A549 (cell line): ENCODE results near the gene SLC35A5. TPM values are rescaled to one million over a fixed set of nuclear protein-coding genes. Genes with fewer than 3 reads are reported as not detected.

Source experiments
- ATAC-seq, 2 experiments: fragments of 200-7000 bp in 1 of 2; fragments of >200 bp in 1 of 2; cut with Nextera tagmentation in 1 of 2; cut with Tn5 transposase in 1 of 2; 3 replicates each; pipeline versions ENCODE4 v1.8.0 to v1.9.1; 2018 to 2020; ENCODE audit warnings: mild to moderate bottlenecking in 1 of 2, moderate library complexity in 1 of 2
- CTCF ChIA-PET: fragments of 300-600 bp; sonication (Branson Sonifier 250); formaldehyde crosslinking; extraction: SDS; loops from one replicate; lab custom pipeline; 2021; ENCODE audit warnings: antibody characterized with exemption, inconsistent platforms; lab: Yijun Ruan, JAX
- POLR2A ChIA-PET: fragments of 350-600 bp; formaldehyde crosslinking; extraction: SDS; loops from one replicate; lab custom pipeline; 2021; ENCODE audit warnings: antibody characterized with exemption, inconsistent platforms; lab: Yijun Ruan, JAX
- DNase-seq, 2 experiments: peaks; one replicate each; pipeline versions ENCODE4 v3.0.0 to v3.0.0-alpha.2; 2011 to 2016; ENCODE audit warnings: low read depth in 1 of 2, low spot score in 1 of 2
- FAIRE-seq: peaks from 2 replicates; lab custom pipeline; 2011; peaks lifted over from hg19 to GRCh38; lab: Jason Lieb, UNC
- H3K27ac ChIP-seq, 2 experiments: fragments of >200 bp; sonication (Bioruptor Twin); formaldehyde crosslinking; 3 replicates each; pipeline ENCODE4 v1.5.1; 2016 to 2017
- H3K4me1 ChIP-seq: fragments of >200 bp; sonication (Bioruptor Twin); formaldehyde crosslinking; 3 replicates; pipeline ENCODE4 v1.6.1; 2016
- H3K4me2 ChIP-seq: fragments of >200 bp; sonication (Bioruptor Twin); formaldehyde crosslinking; 3 replicates; pipeline ENCODE4 v1.6.1; 2016
- H3K4me3 ChIP-seq: fragments of >200 bp; sonication (Bioruptor Twin); formaldehyde crosslinking; 3 replicates; pipeline ENCODE4 v1.5.1; 2016
- H3K9me3 ChIP-seq: fragments of >200 bp; sonication (Bioruptor Twin); formaldehyde crosslinking; 3 replicates; pipeline ENCODE4 v1.6.1; 2016
- ATOH8 ChIP-seq: fragments of 250-450 bp; sonication (Bioruptor Pico); IDR thresholded peaks from 2 replicates; pipeline ENCODE4 v1.5.0; 2020; ENCODE audit warnings: low read depth, mild to moderate bottlenecking, moderate library complexity
- BCL3 ChIP-seq: fragments of >200 bp; sonication (Bioruptor Twin); formaldehyde crosslinking; IDR thresholded peaks from 3 replicates; pipeline ENCODE4 v1.6.1; 2016
- CBX8 ChIP-seq: fragments of 200-600 bp; sonication (generic); IDR thresholded peaks from 2 replicates; pipeline ENCODE4 v1.6.1; 2016
- CEBPB ChIP-seq, 2 experiments: fragments of >200 bp in 1 of 2; sonication (Bioruptor Twin) in 1 of 2; formaldehyde crosslinking in 1 of 2; IDR thresholded peaks; 2 replicates each; pipeline ENCODE4 v1.6.1; 2012 to 2016
- CHD2 ChIP-seq: fragments of 150-350 bp; IDR thresholded peaks from 2 replicates; pipeline ENCODE4 v1.6.1; 2014; ENCODE audit warnings: low read length; ENCODE audit not compliant: partially characterized antibody
- EHMT2 ChIP-seq: fragments of 200-600 bp; sonication (generic); IDR thresholded peaks from 2 replicates; pipeline ENCODE4 v1.6.1; 2016; ENCODE audit warnings: antibody characterized with exemption, low read depth, mild to moderate bottlenecking, moderate library complexity
- FOSB ChIP-seq: fragments of 250-450 bp; sonication (Bioruptor Pico); IDR thresholded peaks from 2 replicates; pipeline ENCODE4 v1.5.0; 2020; ENCODE audit warnings: mild to moderate bottlenecking, moderate library complexity
- FOSL2 ChIP-seq, 2 experiments: fragments of 450-650 bp in 1 of 2; fragments of >200 bp in 1 of 2; sonication (Bioruptor Twin) in 1 of 2; formaldehyde crosslinking; IDR thresholded peaks; 2 replicates each; pipeline versions ENCODE4 v1.5.0 to v1.6.1; 2016 to 2020; ENCODE audit warnings: mild to moderate bottlenecking in 1 of 2, moderate library complexity in 1 of 2
- GATA3 ChIP-seq: IDR thresholded peaks from 2 replicates; pipeline ENCODE4 v1.6.1; 2012; ENCODE audit warnings: borderline replicate concordance
- HES2 ChIP-seq: fragments of >200 bp; sonication (Bioruptor Twin); formaldehyde crosslinking; IDR thresholded peaks from 2 replicates; pipeline ENCODE4 v1.6.1; 2016
- JUN ChIP-seq, 2 experiments: fragments of >200 bp; sonication (Bioruptor Twin); formaldehyde crosslinking; IDR thresholded peaks; 2 replicates in 1 of 2; 3 replicates in 1 of 2; pipeline ENCODE4 v1.6.1; 2016 to 2017
- MAFK ChIP-seq: fragments of 450-650 bp; IDR thresholded peaks from 2 replicates; pipeline ENCODE4 v1.6.1; 2014; ENCODE audit not compliant: partially characterized antibody
- MAX ChIP-seq: IDR thresholded peaks from 2 replicates; pipeline ENCODE4 v1.6.1; 2012
- NFE2L2 ChIP-seq: fragments of 150-350 bp; conservative IDR thresholded peaks from 2 replicates; pipeline ENCODE4 v1.6.1; 2014; ENCODE audit warnings: low read length
- NPAS2 ChIP-seq: fragments of 250-450 bp; sonication (Bioruptor Pico); IDR thresholded peaks from 2 replicates; pipeline ENCODE4 v1.8.0; 2022; ENCODE audit warnings: mild to moderate bottlenecking, moderate library complexity, borderline replicate concordance
- RCOR1 ChIP-seq: fragments of 150-350 bp; IDR thresholded peaks from 2 replicates; pipeline ENCODE4 v1.6.1; 2014; ENCODE audit warnings: antibody characterized with exemption, low read length, low read depth
- RFX5 ChIP-seq: fragments of 450-650 bp; IDR thresholded peaks from 2 replicates; pipeline ENCODE4 v1.7.1; 2014; ENCODE audit warnings: antibody characterized with exemption, mild to moderate bottlenecking, moderate library complexity
- RNF2 ChIP-seq: fragments of 200-600 bp; sonication (generic); IDR thresholded peaks from 2 replicates; pipeline ENCODE4 v1.6.1; 2016; ENCODE audit warnings: low read depth, mild to moderate bottlenecking, antibody characterized with exemption, moderate library complexity, borderline replicate concordance
- SMC3 ChIP-seq: fragments of >200 bp; sonication (Bioruptor Twin); formaldehyde crosslinking; IDR thresholded peaks from 3 replicates; pipeline ENCODE4 v1.6.1; 2018; ENCODE audit warnings: inconsistent platforms
- TP53 ChIP-seq: fragments of 250-450 bp; sonication (Bioruptor Pico); IDR thresholded peaks from 2 replicates; pipeline ENCODE4 v1.5.0; 2021; ENCODE audit warnings: mild to moderate bottlenecking, moderate library complexity
- ZSCAN20 ChIP-seq: fragments of 250-450 bp; sonication (Bioruptor Pico); IDR thresholded peaks from 2 replicates; pipeline ENCODE4 v1.8.0; 2022; ENCODE audit warnings: mild to moderate bottlenecking, moderate library complexity
- WGBS: methylation state at CpG from one replicate; pipeline ENCODE4 v1.1.6; 2017; ENCODE audit errors: missing lambda C conversion rate; 5-methylcytosine and 5-hydroxymethylcytosine counted together
- polyA plus RNA-seq, 4 experiments: library from polyadenylated mRNA; depleted of rRNA in 3 of 4; stranded (reverse); fragments of >200 nt; fragmentation: RNase III in 1 of 4; extraction: RNeasy Plus Mini Kit Qiagen cat#74134 plus additional on column Dnase treatment in 1 of 4; gene quantifications; 2 replicates in 3 of 4; 3 replicates in 1 of 4; pipeline ENCODE4 v1.2.3, GENCODE V29; 2011 to 2017

The SLC35A5 gene
- polyA plus RNA-seq, 2 of the 4 experiments (the other 2 are of a cell fraction): 21.0 to 53.4 TPM

- TF ChIP-seq NPAS2 (CRISPR knock-in tag) (no peak), FOSB (CRISPR knock-in tag) (no peak), GATA3 (no peak), ZSCAN20 (CRISPR knock-in tag) (no peak), RNF2 (no peak), HES2 (no peak), CEBPB (IDR thresholded peaks at IDR 0.05) (no peak), EHMT2 (no peak)
- ATAC-seq: no peak
- no peak for DNase-seq
- peaks cover 12% of the 10 kb centered on the region for H3K4me1 ChIP-seq
- H3K9me3 ChIP-seq: peaks cover 4% of the 10 kb centered on the region; the same call in 1 of the 3 replicates
- no peak overlapping the region for H3K4me3 ChIP-seq
- ChIA-PET CTCF (interaction anchor here (0.6 to 1.4 kb wide), 2 partner anchors 10 to 34 kb away, joined by 3 to 6 read pairs; no protein-coding TSS in a partner anchor), POLR2A (interaction anchor here (0.9 to 1.5 kb wide), 2 partner anchors 26 to 54 kb away, joined by 4 read pairs; partner anchors contain the start of genes ATG3 and SLC35A5)
- no peak overlapping the region for H3K27ac ChIP-seq
- H3K4me2 ChIP-seq: no peak overlapping the region
- WGBS: 79% methylated on average over 7 of the region's 7 CpGs
- FAIRE-seq: no peak
Measured at GRCh38 chr3:112615989-112616731, 54.3 kb downstream of the SLC35A5 start.

- H3K4me2 ChIP-seq: no peak overlapping the region
- H3K4me3 ChIP-seq: no peak overlapping the region
- ChIA-PET POLR2A (interaction anchor here (1.5 kb wide), 1 partner anchor 24 kb away, joined by 4 read pairs; no protein-coding TSS in a partner anchor), CTCF (interaction anchor here (1.4 kb wide), 1 partner anchor 35 kb away, joined by 6 read pairs; no protein-coding TSS in a partner anchor)
- no peak for DNase-seq
- H3K4me1 ChIP-seq: peaks cover 12% of the 10 kb centered on the region
- WGBS: 96% methylated on average over 2 of the region's 2 CpGs
- no peak for FAIRE-seq
- H3K27ac ChIP-seq: no peak overlapping the region
- peaks cover 6% of the 10 kb centered on the region; the same call in 2 of the 3 replicates for H3K9me3 ChIP-seq
- TF ChIP-seq RFX5: no peak
- TF ChIP-seq CBX8: no peak
- no peak for TF ChIP-seq JUN (IDR thresholded peaks at IDR 0.05)
- no peak for TF ChIP-seq HES2
- TF ChIP-seq BCL3: no peak
- no peak for TF ChIP-seq SMC3
- no peak for TF ChIP-seq FOSB (CRISPR knock-in tag)
- TF ChIP-seq ATOH8 (CRISPR knock-in tag): no peak
- TF ChIP-seq RCOR1: no peak
- no peak for ATAC-seq
Measured at GRCh38 chr3:112617285-112617684, 55.4 kb downstream of the SLC35A5 start.

- no peak for FAIRE-seq
- H3K4me2 ChIP-seq: peak overlapping the region; percentile 3; the same call in 1 of the 3 replicates
- POLR2A ChIA-PET: no interaction called here
Measured at GRCh38 chr3:112619295-112619694, 57.5 kb downstream of the SLC35A5 start.

More at GRCh38 chr3:112619295-112619694, 57.5 kb downstream of the SLC35A5 start:
- CTCF ChIA-PET: interaction anchor here (0.8 to 3.7 kb wide), 4 partner anchors 24 to 195 kb away, joined by 3 to 18 read pairs (median 3); no protein-coding TSS in a partner anchor
- DNase-seq (peak in 1 of 2 experiments; percentile 37), ATAC-seq (peak; percentile 39 to 55; a peak in 2 of 6 replicates)
- Histone ChIP-seq H3K4me1 (peaks cover 25% of the 10 kb centered on the region), H3K27ac (peak overlapping the region; percentile 54 to 71), H3K4me3 (no peak overlapping the region), H3K9me3 (peaks cover 6% of the 10 kb centered on the region; the same call in 2 of the 3 replicates)
- WGBS: 48% methylated on average over 2 of the region's 2 CpGs
- no peak for TF ChIP-seq FOSL2 (IDR thresholded peaks at IDR 0.05)
- TF ChIP-seq FOSL2 (CRISPR knock-in tag; IDR thresholded peaks at IDR 0.05): no peak
- no peak for TF ChIP-seq CHD2
- no peak for TF ChIP-seq MAX
- peak; percentile 55; the same call in 1 of the 2 replicates for TF ChIP-seq NFE2L2
- no peak for TF ChIP-seq TP53 (CRISPR knock-in tag)
- peak; percentile 81 for TF ChIP-seq MAFK
